ENCODE results near the gene PCDH9.

PCDH9 gene

DNA sequence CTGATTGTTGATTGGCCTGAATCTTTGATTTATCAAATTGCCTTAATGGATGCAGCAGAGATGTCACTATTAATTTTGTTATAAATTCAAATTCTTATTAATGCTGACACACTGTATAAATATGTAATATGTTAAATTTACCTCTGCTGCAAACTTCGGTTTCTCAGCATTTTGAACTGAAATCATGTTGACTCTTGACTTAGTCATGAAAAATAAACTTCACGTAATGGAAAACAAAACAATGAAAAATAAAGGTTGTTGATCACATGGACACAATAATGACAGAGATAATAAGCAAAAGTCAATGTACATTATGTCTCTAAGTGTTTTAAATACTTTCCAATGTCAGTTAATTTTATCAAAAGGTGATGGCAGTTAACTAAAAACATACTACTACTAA is 827.6 kb downstream of the PCDH9 start:
- H3K9ac ChIP-seq (ENCODE audit: insufficient read length), result no peak overlapping the region
- H3K36me3 ChIP-seq (ENCODE audit: insufficient read depth, low read length), result no peaks in the 10 kb centered on the region
- no peaks in the 10 kb centered on the region for H3K9me3 ChIP-seq (ENCODE audit: low read depth, low read length)
- DNase-seq (ENCODE audit: low read depth, low spot score), result no peak
- H3K4me3 ChIP-seq, result no peak overlapping the region
- TF ChIP-seq POLR2AphosphoS5 (IDR thresholded peaks at IDR 0.05; ENCODE audit: borderline replicate concordance, low read depth, low read length) (no peak), EZH2 (IDR thresholded peaks at IDR 0.05) (no peak), FOXP2 (optimal IDR thresholded peaks at IDR 0.05; ENCODE audit: control extremely low read depth, extremely low read length, insufficient read depth) (no peak)
- no peak overlapping the region for H3K27ac ChIP-seq

DNA sequence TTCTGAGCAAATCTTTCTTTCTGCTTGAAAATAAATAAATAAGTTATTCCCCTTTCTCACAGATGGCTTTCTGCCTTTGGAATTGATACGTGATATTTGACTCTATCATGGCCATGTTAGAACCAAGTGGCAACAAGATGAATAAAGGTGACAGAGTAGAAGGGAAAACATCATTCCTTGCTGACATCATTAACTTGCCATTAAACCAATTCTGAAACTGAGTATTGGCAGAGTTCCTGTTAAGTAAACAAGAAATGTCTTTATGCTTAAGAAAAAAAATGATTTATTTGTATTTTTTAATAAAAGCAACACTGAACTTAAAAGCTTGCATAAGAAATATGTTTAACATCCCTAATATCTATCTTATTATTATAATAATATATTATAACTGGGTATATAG is 828.1 kb downstream of the PCDH9 start:
- no peak overlapping the region for H3K4me3 ChIP-seq
- no peaks in the 10 kb centered on the region for H3K36me3 ChIP-seq (ENCODE audit: insufficient read depth, low read length)
- TF ChIP-seq POLR2AphosphoS5 (IDR thresholded peaks at IDR 0.05; ENCODE audit: borderline replicate concordance, low read depth, low read length), result no peak
- no peaks in the 10 kb centered on the region for H3K9me3 ChIP-seq (ENCODE audit: low read depth, low read length)
- no peak overlapping the region for H3K27ac ChIP-seq
- no peak for DNase-seq (ENCODE audit: low read depth, low spot score)
- no peak overlapping the region for H3K9ac ChIP-seq (ENCODE audit: insufficient read length)

DNA sequence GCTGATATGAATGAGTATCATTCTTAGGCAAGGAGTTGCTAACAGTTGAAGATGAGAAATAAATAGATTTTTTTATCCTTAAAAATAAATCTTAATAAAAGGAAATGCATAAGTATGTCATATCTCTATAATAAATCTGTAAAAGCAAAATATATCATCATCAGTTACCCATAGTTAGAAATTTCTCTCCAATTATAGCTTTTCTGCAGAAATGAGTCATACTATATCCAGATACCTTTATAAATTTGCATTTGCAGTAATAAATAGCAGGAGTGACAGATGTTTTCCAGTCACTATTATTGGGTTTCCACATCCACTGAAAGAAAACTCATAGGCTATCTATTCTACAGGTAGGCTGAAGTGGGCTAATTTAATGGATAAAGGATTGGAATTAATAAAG is 829.8 kb downstream of the PCDH9 start:
- TF ChIP-seq POLR2AphosphoS5 (IDR thresholded peaks at IDR 0.05; ENCODE audit: borderline replicate concordance, low read depth, low read length), result no peak
- Histone ChIP-seq H3K27ac (no peak overlapping the region), H3K9ac (ENCODE audit: insufficient read length) (no peak overlapping the region), H3K36me3 (ENCODE audit: insufficient read depth, low read length) (no peaks in the 10 kb centered on the region), H3K4me3 (no peak overlapping the region), H3K9me3 (ENCODE audit: low read depth, low read length) (no peaks in the 10 kb centered on the region)
- no peak for DNase-seq (ENCODE audit: low read depth, low spot score)

DNA sequence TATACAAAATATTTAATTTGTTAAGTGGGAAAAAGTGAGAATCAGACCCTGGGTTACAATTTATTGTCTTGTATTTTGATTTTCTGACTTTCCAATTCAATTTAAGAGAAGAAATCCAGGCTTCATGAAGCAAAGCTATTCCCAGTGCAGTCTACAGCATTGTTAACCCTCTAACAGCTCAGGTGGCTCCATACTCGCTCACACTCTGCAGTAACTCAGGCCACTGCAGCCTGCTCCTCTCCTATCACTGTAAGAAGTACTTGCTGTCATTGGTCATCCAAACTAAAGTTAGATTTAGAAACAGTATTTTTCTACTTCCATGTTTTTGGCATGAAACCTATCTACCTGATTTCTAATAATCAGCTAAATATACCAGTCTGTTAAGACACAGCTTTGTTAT is 830.3 kb downstream of the PCDH9 start:
- H3K4me3 ChIP-seq, result no peak overlapping the region

DNA sequence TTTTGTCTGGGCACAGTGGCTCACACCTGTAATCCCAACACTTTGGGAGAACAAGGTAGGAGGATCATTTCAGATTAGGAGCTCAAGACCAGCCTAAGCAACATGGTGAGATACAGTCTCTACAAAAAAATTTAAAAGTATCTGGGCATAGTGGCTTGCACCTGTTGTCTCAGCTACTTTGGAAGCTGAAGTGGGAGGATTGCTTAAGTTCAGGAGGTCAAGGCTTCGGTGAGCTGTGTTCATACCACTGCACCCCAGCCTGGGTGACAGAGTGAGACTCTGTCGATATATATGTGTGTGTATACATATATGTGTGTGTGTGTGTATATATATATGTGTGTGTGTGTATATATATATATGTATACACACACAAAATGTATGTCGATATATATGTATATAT is 833.0 kb downstream of the PCDH9 start:
- H3K36me3 ChIP-seq (ENCODE audit: insufficient read depth, low read length), result no peaks in the 10 kb centered on the region
- no peak overlapping the region for H3K9ac ChIP-seq (ENCODE audit: insufficient read length)
- H3K4me3 ChIP-seq, result no peak overlapping the region
- H3K9me3 ChIP-seq (ENCODE audit: low read depth, low read length), result no peaks in the 10 kb centered on the region
- TF ChIP-seq EZH2 (IDR thresholded peaks at IDR 0.05), result no peak
- no peak for TF ChIP-seq POLR2AphosphoS5 (IDR thresholded peaks at IDR 0.05; ENCODE audit: borderline replicate concordance, low read depth, low read length)
- no peak for TF ChIP-seq FOXP2 (optimal IDR thresholded peaks at IDR 0.05; ENCODE audit: control extremely low read depth, extremely low read length, insufficient read depth)
- no peak for DNase-seq (ENCODE audit: low read depth, low spot score)
- H3K27ac ChIP-seq, result no peak overlapping the region

More for the DNA sequence above, 830.3 kb downstream of the PCDH9 start:
- TF ChIP-seq FOXP2 (optimal IDR thresholded peaks at IDR 0.05; ENCODE audit: control extremely low read depth, extremely low read length, insufficient read depth) (no peak), EZH2 (IDR thresholded peaks at IDR 0.05) (no peak), POLR2AphosphoS5 (IDR thresholded peaks at IDR 0.05; ENCODE audit: borderline replicate concordance, low read depth, low read length) (no peak)
- no peak overlapping the region for H3K9ac ChIP-seq (ENCODE audit: insufficient read length)
- no peak for DNase-seq (ENCODE audit: low read depth, low spot score)
- H3K27ac ChIP-seq, result no peak overlapping the region
- H3K9me3 ChIP-seq (ENCODE audit: low read depth, low read length), result no peaks in the 10 kb centered on the region
- H3K36me3 ChIP-seq (ENCODE audit: insufficient read depth, low read length), result no peaks in the 10 kb centered on the region

DNA sequence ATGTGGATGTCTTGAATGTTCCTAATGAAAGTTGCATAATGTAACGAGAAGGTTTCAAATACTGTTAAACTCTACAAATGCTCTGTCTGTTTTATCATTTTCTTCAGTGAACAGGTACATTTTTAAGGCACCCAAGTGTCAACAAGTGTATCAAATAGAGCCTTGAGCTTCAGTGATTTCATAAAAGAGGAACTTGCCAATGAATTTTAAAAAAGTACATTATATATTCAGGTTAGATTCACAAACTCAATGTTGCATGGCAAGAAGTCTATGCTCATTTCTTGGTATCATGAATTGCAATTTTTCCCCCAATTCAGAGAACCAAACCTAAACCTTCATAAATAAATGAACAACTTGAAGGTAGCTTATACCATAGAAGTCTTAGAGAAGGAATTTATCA is 838.8 kb downstream of the PCDH9 start:
- H3K27ac ChIP-seq, result no peak overlapping the region
- no peak for DNase-seq (ENCODE audit: low read depth, low spot score)
- H3K9me3 ChIP-seq (ENCODE audit: low read depth, low read length), result no peaks in the 10 kb centered on the region
- TF ChIP-seq FOXP2 (optimal IDR thresholded peaks at IDR 0.05; ENCODE audit: control extremely low read depth, extremely low read length, insufficient read depth) (no peak), EZH2 (IDR thresholded peaks at IDR 0.05) (no peak), POLR2AphosphoS5 (IDR thresholded peaks at IDR 0.05; ENCODE audit: borderline replicate concordance, low read depth, low read length) (no peak)
- H3K36me3 ChIP-seq (ENCODE audit: insufficient read depth, low read length), result no peaks in the 10 kb centered on the region
- no peak overlapping the region for H3K4me3 ChIP-seq
- no peak overlapping the region for H3K9ac ChIP-seq (ENCODE audit: insufficient read length)

DNA sequence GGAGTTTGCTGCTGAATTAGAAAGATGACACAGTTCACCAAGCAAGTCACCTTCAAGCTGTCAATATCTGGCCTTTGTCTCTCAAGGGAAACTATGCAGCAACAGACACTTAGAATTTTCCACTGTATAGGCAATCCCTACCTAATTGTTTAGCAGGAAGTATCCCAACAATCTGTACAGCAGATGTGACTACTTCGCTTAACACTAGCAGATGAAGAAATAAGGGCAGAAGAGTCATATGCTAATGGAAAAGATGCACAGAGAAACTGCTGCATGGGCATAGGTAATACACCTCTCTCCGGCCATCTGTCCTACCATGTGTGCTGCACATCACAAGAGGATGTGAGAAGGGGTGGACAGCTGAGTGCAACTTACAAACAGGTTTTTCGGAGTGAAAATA is 851.2 kb downstream of the PCDH9 start:
- TF ChIP-seq FOXP2 (optimal IDR thresholded peaks at IDR 0.05; ENCODE audit: control extremely low read depth, extremely low read length, insufficient read depth) (no peak), POLR2AphosphoS5 (IDR thresholded peaks at IDR 0.05; ENCODE audit: borderline replicate concordance, low read depth, low read length) (no peak), EZH2 (IDR thresholded peaks at IDR 0.05) (no peak)
- Histone ChIP-seq H3K36me3 (ENCODE audit: insufficient read depth, low read length) (no peaks in the 10 kb centered on the region), H3K9ac (ENCODE audit: insufficient read length) (no peak overlapping the region), H3K27ac (no peak overlapping the region), H3K9me3 (ENCODE audit: low read depth, low read length) (no peaks in the 10 kb centered on the region), H3K4me3 (no peak overlapping the region)
- no peak for DNase-seq (ENCODE audit: low read depth, low spot score)

DNA sequence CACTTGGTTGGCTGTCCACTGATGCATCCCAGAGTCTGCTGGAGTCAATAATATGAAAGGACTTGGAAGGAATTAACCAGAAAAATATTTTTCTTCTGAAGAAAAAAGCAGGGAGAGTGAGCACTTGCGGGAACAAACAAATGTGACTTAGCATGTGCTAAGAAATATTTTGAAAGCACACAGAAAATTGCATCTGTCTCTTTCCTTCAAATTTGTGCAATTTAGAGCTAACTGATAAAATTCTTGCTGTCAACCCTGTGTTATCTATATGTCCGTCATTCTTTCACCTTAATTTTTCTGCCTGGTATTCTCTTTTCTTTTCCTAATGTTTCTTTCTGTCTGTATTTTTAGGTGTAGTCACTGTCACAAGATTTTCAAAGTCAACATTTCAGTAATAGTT is 852.6 kb downstream of the PCDH9 start:
- DNase-seq (ENCODE audit: low read depth, low spot score), result no peak
- Histone ChIP-seq H3K27ac (no peak overlapping the region), H3K4me3 (no peak overlapping the region), H3K36me3 (ENCODE audit: insufficient read depth, low read length) (no peaks in the 10 kb centered on the region), H3K9me3 (ENCODE audit: low read depth, low read length) (no peaks in the 10 kb centered on the region), H3K9ac (ENCODE audit: insufficient read length) (no peak overlapping the region)
- TF ChIP-seq POLR2AphosphoS5 (IDR thresholded peaks at IDR 0.05; ENCODE audit: borderline replicate concordance, low read depth, low read length) (no peak), EZH2 (IDR thresholded peaks at IDR 0.05) (no peak), FOXP2 (optimal IDR thresholded peaks at IDR 0.05; ENCODE audit: control extremely low read depth, extremely low read length, insufficient read depth) (no peak)

DNA sequence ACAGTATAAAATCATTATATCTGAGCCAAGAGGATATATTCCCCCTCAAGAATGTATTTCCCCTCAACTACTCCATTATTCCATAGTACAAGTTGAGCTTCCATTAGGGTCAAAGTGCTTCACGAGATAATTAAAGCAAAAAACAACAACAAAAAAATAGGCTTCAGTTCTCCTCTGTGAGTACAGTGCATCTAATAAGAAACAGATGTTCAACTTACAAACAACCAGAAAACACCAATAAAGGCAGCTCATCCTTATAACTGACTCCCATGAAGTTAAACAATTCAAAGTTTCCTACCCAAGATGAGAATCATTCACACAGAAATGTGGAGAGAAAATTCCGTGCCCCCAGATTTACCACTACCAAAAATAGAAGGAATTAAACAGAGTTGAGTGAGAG is 854.4 kb downstream of the PCDH9 start:
- DNase-seq (ENCODE audit: low read depth, low spot score), result peak; percentile 3
- Histone ChIP-seq H3K9ac (ENCODE audit: insufficient read length) (no peak overlapping the region), H3K9me3 (ENCODE audit: low read depth, low read length) (no peaks in the 10 kb centered on the region), H3K27ac (peak overlapping the region; percentile 9; the same call in 1 of the 2 replicates), H3K4me3 (no peak overlapping the region), H3K36me3 (ENCODE audit: insufficient read depth, low read length) (no peaks in the 10 kb centered on the region)
- TF ChIP-seq EZH2 (IDR thresholded peaks at IDR 0.05), result no peak
- no peak for TF ChIP-seq FOXP2 (optimal IDR thresholded peaks at IDR 0.05; ENCODE audit: control extremely low read depth, extremely low read length, insufficient read depth)
- TF ChIP-seq POLR2AphosphoS5 (IDR thresholded peaks at IDR 0.05; ENCODE audit: borderline replicate concordance, low read depth, low read length), result no peak
